HCT116 (cell line): ENCODE measurements around the gene ELP2. TPM values are rescaled to one million over a fixed set of nuclear protein-coding genes. Genes with fewer than 3 reads are reported as not detected.

Experiments used
- ATAC-seq: fragments of 200-7000 bp; cut with Tn5 transposase; 2 replicates; pipeline ENCODE4 v1.9.1; 2020; ENCODE audit warnings: mild to moderate bottlenecking, moderate library complexity
- BruUV-seq: library from RNA; stranded (reverse); fragments of 400-500 nt; replicated peaks from 2 replicates; lab custom pipeline; 2021; lab: Mats Ljungman, UMichigan
- CTCF ChIA-PET: fragments of 300-600 bp; sonication (Branson Sonifier 250); formaldehyde crosslinking; loops from one replicate; lab custom pipeline; 2021; ENCODE audit warnings: antibody characterized with exemption; lab: Charles Lee
- POLR2A ChIA-PET: fragments of 300-600, 350-600 bp; sonication (Branson Sonifier 250); formaldehyde crosslinking; loops from one replicate; lab custom pipeline; 2021; ENCODE audit warnings: antibody characterized with exemption; lab: Charles Lee
- RAD21 ChIA-PET, 2 experiments: fragments of 300-600 bp; sonication (Branson Sonifier 250); formaldehyde crosslinking; loops; one replicate each; lab custom pipeline; 2023; ENCODE audit warnings: low total read pairs in 2 of 2; ENCODE audit not compliant: uncharacterized antibody in 2 of 2, unreplicated experiment in 2 of 2, low non-redundant PET in 1 of 2; lab: Charles Lee
- DNase-seq: peaks from one replicate; pipeline ENCODE4 v3.0.0-alpha.2; 2010; ENCODE audit warnings: low read depth, low spot score
- H2AFZ ChIP-seq: fragments of 200-600 bp; shearing (Covaris generic), sonication (generic); 2 replicates; pipeline ENCODE4 v1.6.1; 2017; ENCODE audit warnings: low read depth, mixed run types, mixed read lengths, antibody characterized with exemption, low read length; ENCODE audit not compliant: poor library complexity, severe bottlenecking
- H3K27ac ChIP-seq: 2 replicates; pipeline ENCODE4 v1.5.1; 2012; ENCODE audit warnings: low read depth, low read length
- H3K27me3 ChIP-seq: fragments of 200-600 bp; sonication (generic); 2 replicates; pipeline ENCODE4 v1.6.1; 2016; ENCODE audit warnings: mixed run types, low read length, mixed read lengths; ENCODE audit not compliant: insufficient read depth
- H3K36me3 ChIP-seq, 2 experiments: fragments of 200-500 bp in 1 of 2; fragments of 200-600 bp in 1 of 2; sonication (Bioruptor generic) in 1 of 2; sonication (generic) in 1 of 2; 2 replicates each; pipeline versions ENCODE4 v1.5.1 to v1.6.1; 2014 to 2016; ENCODE audit warnings: low read length in 2 of 2, inconsistent platforms in 1 of 2, mixed read lengths in 1 of 2, mixed run types in 1 of 2; ENCODE audit not compliant: insufficient read depth in 2 of 2, control insufficient read depth in 1 of 2
- H3K4me1 ChIP-seq, 2 experiments: fragments of 200-600 bp in 1 of 2; sonication (generic) in 1 of 2; 2 replicates each; pipeline versions ENCODE4 v1.5.1 to v1.6.1; 2012 to 2017; ENCODE audit warnings: low read length in 2 of 2, inconsistent platforms in 1 of 2, mild to moderate bottlenecking in 1 of 2, mixed read lengths in 1 of 2, mixed run types in 1 of 2, moderate library complexity in 1 of 2; ENCODE audit not compliant: insufficient read depth in 2 of 2, control insufficient read depth in 1 of 2
- H3K4me2 ChIP-seq: fragments of 200-600 bp; sonication (generic); 2 replicates; pipeline ENCODE4 v1.6.1; 2017; ENCODE audit warnings: mixed run types, low read length, mixed read lengths
- H3K4me3 ChIP-seq, 2 experiments: fragments of 200-600 bp in 1 of 2; sonication (generic) in 1 of 2; replicated peaks in 1 of 2; 2 replicates each; pipeline ENCODE4 v1.5.1; 2011 to 2016; ENCODE audit warnings: low read length in 2 of 2, control low read depth in 1 of 2, low read depth in 1 of 2, mild to moderate bottlenecking in 1 of 2, mixed read lengths in 1 of 2, mixed run types in 1 of 2
- H3K79me2 ChIP-seq: fragments of 200-600 bp; sonication (generic); 2 replicates; pipeline ENCODE4 v1.6.1; 2017; ENCODE audit warnings: mild to moderate bottlenecking, mixed run types, low read length, moderate library complexity, mixed read lengths; ENCODE audit not compliant: insufficient read depth
- H3K9ac ChIP-seq: fragments of 200-600 bp; sonication (generic); 2 replicates; pipeline ENCODE4 v1.6.1; 2016; ENCODE audit warnings: low read length, mixed read lengths
- H3K9me2 ChIP-seq: fragments of 200-600 bp; sonication (generic), shearing (Covaris generic); 2 replicates; pipeline ENCODE4 v1.6.1; 2017; ENCODE audit warnings: mixed run types, mild to moderate bottlenecking, moderate library complexity; ENCODE audit not compliant: insufficient read depth
- H3K9me3 ChIP-seq, 2 experiments: fragments of 200-500 bp in 1 of 2; fragments of 200-600 bp in 1 of 2; sonication (Bioruptor generic) in 1 of 2; sonication (generic) in 1 of 2; 2 replicates each; pipeline ENCODE4 v1.6.1; 2014 to 2017; ENCODE audit warnings: low read length in 2 of 2, mixed read lengths in 2 of 2, inconsistent platforms in 1 of 2, low read depth in 1 of 2, mild to moderate bottlenecking in 1 of 2, mixed run types in 1 of 2, moderate library complexity in 1 of 2; ENCODE audit not compliant: control insufficient read depth in 1 of 2, insufficient read depth in 1 of 2
- H4K20me1 ChIP-seq: fragments of 200-600 bp; sonication (generic), shearing (Covaris generic); 2 replicates; pipeline ENCODE4 v1.6.1; 2017; ENCODE audit warnings: mixed run types, mild to moderate bottlenecking, moderate library complexity; ENCODE audit not compliant: insufficient read depth
- ATF3 ChIP-seq: IDR thresholded peaks from 2 replicates; pipeline ENCODE4 v1.6.1; 2012
- CTCF ChIP-seq, 3 experiments: fragments of 200-600 bp in 1 of 3; sonication (generic) in 1 of 3; IDR thresholded peaks in 2 of 3; conservative IDR thresholded peaks in 1 of 3; 2 replicates each; pipeline ENCODE4 v1.5.1; 2012 to 2017; ENCODE audit warnings: low read depth in 2 of 3, low read length in 2 of 3, antibody characterized with exemption in 1 of 3, borderline replicate concordance in 1 of 3, control low read depth in 1 of 3, mild to moderate bottlenecking in 1 of 3, mixed read lengths in 1 of 3, mixed run types in 1 of 3, moderate library complexity in 1 of 3; ENCODE audit not compliant: insufficient read depth in 1 of 3
- EGR1 ChIP-seq: IDR thresholded peaks from 2 replicates; pipeline ENCODE4 v1.6.1; 2012; ENCODE audit warnings: low read depth
- ELF1 ChIP-seq: IDR thresholded peaks from 2 replicates; pipeline ENCODE4 v1.6.1; 2012; ENCODE audit warnings: low read depth, borderline replicate concordance
- EZH2 ChIP-seq: fragments of 200-600 bp; sonication (generic); IDR thresholded peaks from 2 replicates; pipeline ENCODE4 v1.6.1; 2017; ENCODE audit warnings: antibody characterized with exemption, mixed run types
- EZH2phosphoT487 ChIP-seq: fragments of 200-600 bp; IDR thresholded peaks from 2 replicates; pipeline ENCODE4 v1.6.1; 2018; ENCODE audit warnings: antibody characterized with exemption, borderline replicate concordance
- FOSL1 ChIP-seq: IDR thresholded peaks from 2 replicates; pipeline ENCODE4 v1.6.1; 2012; ENCODE audit warnings: low read depth
- POLR2A ChIP-seq: IDR thresholded peaks from 2 replicates; pipeline ENCODE4 v1.7.0; 2011; ENCODE audit warnings: borderline replicate concordance; ENCODE audit not compliant: insufficient read depth, insufficient read length; ENCODE audit errors: extremely low read depth
- POLR2AphosphoS5 ChIP-seq: IDR thresholded peaks from 2 replicates; pipeline ENCODE4 v1.6.1; 2011; ENCODE audit warnings: mild to moderate bottlenecking, low read depth, low read length, moderate library complexity
- REST ChIP-seq: IDR thresholded peaks from 2 replicates; pipeline ENCODE4 v1.6.1; 2012; ENCODE audit warnings: low read depth
- SP1 ChIP-seq: IDR thresholded peaks from 2 replicates; pipeline ENCODE4 v1.6.1; 2012; ENCODE audit warnings: low read depth
- SRF ChIP-seq: IDR thresholded peaks from 2 replicates; pipeline ENCODE4 v1.6.1; 2012; ENCODE audit warnings: low read depth
- TCF7L2 ChIP-seq: IDR thresholded peaks from 2 replicates; pipeline ENCODE4 v1.7.0; 2011; ENCODE audit warnings: borderline replicate concordance, inconsistent platforms; ENCODE audit not compliant: insufficient read depth, insufficient read length; ENCODE audit errors: extremely low read depth
- YY1 ChIP-seq: IDR thresholded peaks from 2 replicates; pipeline ENCODE4 v1.6.1; 2011; ENCODE audit warnings: low read length, low read depth, moderate library complexity, mild to moderate bottlenecking; ENCODE audit not compliant: insufficient replicate concordance; ENCODE audit errors: extremely low read depth
- ZNF274 ChIP-seq: fragments of 200-500 bp; sonication (Bioruptor generic); IDR thresholded peaks from 2 replicates; pipeline ENCODE4 v1.6.1; 2014; ENCODE audit warnings: mild to moderate bottlenecking, low read depth, low read length, inconsistent platforms
- intact Hi-C: fragments of 100-400 bp; cut with micrococcal nuclease; formaldehyde crosslinking; loops from 2 replicates; pipeline ENCODE4 v1.10.0; 2022
- total RNA-seq: library from RNA; stranded (reverse); gene quantifications from one replicate; pipeline ENCODE4 v1.2.1, GENCODE V29; 2021; ENCODE audit not compliant: unreplicated experiment
- TF ChIP-seq, protein P1 (sequence below): IDR thresholded peaks from 2 replicates; pipeline ENCODE4 v1.6.1; 2011; ENCODE audit warnings: mild to moderate bottlenecking, low read length, moderate library complexity; ENCODE audit not compliant: insufficient replicate concordance; ENCODE audit errors: extremely low read depth

The ELP2 gene
- total RNA-seq, 1 experiment from 2014 or later: 109 TPM

DNA sequence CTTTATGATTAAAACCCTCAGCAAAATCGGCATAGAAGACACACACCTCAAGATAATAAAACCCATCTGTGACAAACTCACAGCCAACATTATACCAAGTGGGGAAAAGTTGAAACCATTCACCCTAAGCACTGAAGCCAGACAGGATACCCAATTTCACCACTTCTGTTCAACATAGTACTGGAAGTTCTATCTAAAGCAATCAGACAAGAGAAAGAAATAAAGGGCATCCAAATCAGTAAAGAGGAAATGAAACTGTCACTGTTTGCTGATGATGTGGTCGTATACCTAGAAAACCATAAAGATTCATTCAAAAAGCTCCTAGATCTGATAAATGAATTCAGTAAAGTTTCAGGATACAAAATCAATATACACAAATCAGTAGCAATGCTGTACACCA, 46.0 kb upstream of the ELP2 start:
- Histone ChIP-seq H3K79me2 (no peaks in the 10 kb centered on the region), H3K4me1 (no peaks in the 10 kb centered on the region), H3K36me3 (no peaks in the 10 kb centered on the region), H3K9me2 (no peaks in the 10 kb centered on the region), H3K9me3 (no peaks in the 10 kb centered on the region), H3K27ac (no peak overlapping the region), H3K4me3 (no peak overlapping the region), H3K27me3 (no peaks in the 10 kb centered on the region), H3K4me2 (no peak overlapping the region), H4K20me1 (no peaks in the 10 kb centered on the region), H2AFZ (no peak overlapping the region), H3K9ac (no peak overlapping the region)
- no peak for TF ChIP-seq SRF
- TF ChIP-seq ELF1: no peak
- no peak for TF ChIP-seq ATF3
- no peak for TF ChIP-seq EZH2
- TF ChIP-seq YY1: no peak
- no peak for TF ChIP-seq ZNF274
- TF ChIP-seq EZH2phosphoT487: no peak
- TF ChIP-seq EGR1: no peak
- no peak for TF ChIP-seq TCF7L2
- no peak for TF ChIP-seq POLR2A
- TF ChIP-seq POLR2AphosphoS5: no peak
- TF ChIP-seq CTCF (IDR thresholded peaks at IDR 0.05 in 2 of 3, conservative IDR thresholded peaks at IDR 0.05 in 1 of 3; ENCODE audit: borderline replicate concordance in 1 of 3, insufficient read depth in 1 of 3, low read depth in 2 of 3, low read length in 2 of 3): no peak
- no peak for TF ChIP-seq FOSL1
- no peak for TF ChIP-seq SP1
- no peak for TF ChIP-seq REST
- TF ChIP-seq, protein P1, sequence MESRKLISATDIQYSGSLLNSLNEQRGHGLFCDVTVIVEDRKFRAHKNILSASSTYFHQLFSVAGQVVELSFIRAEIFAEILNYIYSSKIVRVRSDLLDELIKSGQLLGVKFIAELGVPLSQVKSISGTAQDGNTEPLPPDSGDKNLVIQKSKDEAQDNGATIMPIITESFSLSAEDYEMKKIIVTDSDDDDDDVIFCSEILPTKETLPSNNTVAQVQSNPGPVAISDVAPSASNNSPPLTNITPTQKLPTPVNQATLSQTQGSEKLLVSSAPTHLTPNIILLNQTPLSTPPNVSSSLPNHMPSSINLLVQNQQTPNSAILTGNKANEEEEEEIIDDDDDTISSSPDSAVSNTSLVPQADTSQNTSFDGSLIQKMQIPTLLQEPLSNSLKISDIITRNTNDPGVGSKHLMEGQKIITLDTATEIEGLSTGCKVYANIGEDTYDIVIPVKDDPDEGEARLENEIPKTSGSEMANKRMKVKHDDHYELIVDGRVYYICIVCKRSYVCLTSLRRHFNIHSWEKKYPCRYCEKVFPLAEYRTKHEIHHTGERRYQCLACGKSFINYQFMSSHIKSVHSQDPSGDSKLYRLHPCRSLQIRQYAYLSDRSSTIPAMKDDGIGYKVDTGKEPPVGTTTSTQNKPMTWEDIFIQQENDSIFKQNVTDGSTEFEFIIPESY: no peak
- POLR2A ChIA-PET: no interaction called here
- no peak for DNase-seq
- intact Hi-C loops: no loop called here
- no TSS peak for BruUV-seq
- CTCF ChIA-PET: no interaction called here
- ATAC-seq: no peak
- RAD21 ChIA-PET: no interaction called here
